ENCODE results near the gene BHLHE23.

The BHLHE23 gene

GRCh38 chr20:62995481-62995880 lies 11.3 kb downstream of the BHLHE23 start:
- DNase-seq (ENCODE audit: low read depth): no peak
- TF ChIP-seq, protein P1, sequence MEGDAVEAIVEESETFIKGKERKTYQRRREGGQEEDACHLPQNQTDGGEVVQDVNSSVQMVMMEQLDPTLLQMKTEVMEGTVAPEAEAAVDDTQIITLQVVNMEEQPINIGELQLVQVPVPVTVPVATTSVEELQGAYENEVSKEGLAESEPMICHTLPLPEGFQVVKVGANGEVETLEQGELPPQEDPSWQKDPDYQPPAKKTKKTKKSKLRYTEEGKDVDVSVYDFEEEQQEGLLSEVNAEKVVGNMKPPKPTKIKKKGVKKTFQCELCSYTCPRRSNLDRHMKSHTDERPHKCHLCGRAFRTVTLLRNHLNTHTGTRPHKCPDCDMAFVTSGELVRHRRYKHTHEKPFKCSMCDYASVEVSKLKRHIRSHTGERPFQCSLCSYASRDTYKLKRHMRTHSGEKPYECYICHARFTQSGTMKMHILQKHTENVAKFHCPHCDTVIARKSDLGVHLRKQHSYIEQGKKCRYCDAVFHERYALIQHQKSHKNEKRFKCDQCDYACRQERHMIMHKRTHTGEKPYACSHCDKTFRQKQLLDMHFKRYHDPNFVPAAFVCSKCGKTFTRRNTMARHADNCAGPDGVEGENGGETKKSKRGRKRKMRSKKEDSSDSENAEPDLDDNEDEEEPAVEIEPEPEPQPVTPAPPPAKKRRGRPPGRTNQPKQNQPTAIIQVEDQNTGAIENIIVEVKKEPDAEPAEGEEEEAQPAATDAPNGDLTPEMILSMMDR (conservative IDR thresholded peaks at IDR 0.05; ENCODE audit: low read length): no peak

DNA sequence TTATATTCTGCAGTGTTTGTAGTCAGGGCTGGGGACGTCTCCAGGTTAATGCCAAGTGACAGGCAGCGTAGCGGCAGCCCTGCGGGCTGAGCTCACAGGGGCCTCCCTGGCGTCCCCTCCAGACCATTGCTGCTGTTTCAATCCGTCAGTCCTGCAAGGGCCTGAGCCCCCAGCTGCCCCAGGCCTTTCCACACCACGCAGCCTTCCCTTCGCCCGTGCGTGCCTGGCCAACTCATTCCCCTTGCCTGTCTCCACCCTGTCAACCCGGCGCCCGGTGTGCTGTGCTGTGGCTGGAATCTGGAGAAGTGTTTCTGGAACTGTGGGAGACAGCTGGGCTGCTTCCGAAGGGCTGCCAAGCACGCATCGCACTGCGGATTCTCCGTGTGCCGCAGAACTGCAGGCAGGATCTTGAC lies 11.9 kb downstream of the BHLHE23 start:
- TF ChIP-seq, protein P1 (conservative IDR thresholded peaks at IDR 0.05; ENCODE audit: low read length): no peak
- no peak overlapping the region for H3K4me3 ChIP-seq (ENCODE audit: low read length)
- no peak for DNase-seq (ENCODE audit: low read depth)

More at GRCh38 chr20:62995481-62995880, 11.3 kb downstream of the BHLHE23 start:
- H3K4me3 ChIP-seq (ENCODE audit: low read length): no peak overlapping the region

DNA sequence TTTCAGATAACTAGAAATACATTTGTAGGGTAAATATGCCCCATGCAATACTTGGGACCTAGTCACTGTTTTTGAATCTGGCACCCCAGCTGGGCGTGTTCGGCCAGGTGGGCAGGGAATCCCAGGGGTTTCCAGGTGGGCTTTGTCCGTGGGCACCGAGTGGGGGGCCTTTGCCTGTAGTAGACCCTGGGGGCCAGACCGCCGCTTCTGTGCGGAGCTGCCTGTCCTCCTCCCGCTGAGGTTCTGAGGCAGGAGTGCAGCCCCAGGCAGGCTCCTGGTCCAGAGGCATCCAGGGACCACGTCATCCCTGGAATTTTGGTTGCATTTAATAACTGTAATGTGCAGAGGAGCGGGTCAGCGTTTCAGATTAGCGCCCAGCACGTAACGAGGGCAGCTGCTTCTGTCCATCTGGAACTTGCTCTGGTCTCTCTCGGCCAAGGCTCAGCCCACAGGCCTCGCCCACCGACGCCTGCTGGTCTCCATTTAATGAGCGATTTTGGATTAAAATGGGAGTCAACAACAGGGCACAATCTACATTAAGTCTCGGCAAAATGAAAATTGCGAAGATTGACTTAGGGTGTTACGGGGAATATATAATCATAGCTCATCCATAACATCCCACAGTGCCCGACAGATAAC lies 12.8 kb downstream of the BHLHE23 start:
- DNase-seq (ENCODE audit: low read depth): no peak

GRCh38 chr20:62991863-62992262 lies 14.9 kb downstream of the BHLHE23 start:
- no peak overlapping the region for H3K4me3 ChIP-seq (ENCODE audit: low read length)
- TF ChIP-seq, protein P1 (conservative IDR thresholded peaks at IDR 0.05; ENCODE audit: low read length): no peak
- DNase-seq (ENCODE audit: low read depth): no peak

More for the DNA sequence above, 12.8 kb downstream of the BHLHE23 start:
- H3K4me3 ChIP-seq (ENCODE audit: low read length): no peak overlapping the region
- TF ChIP-seq, protein P1 (conservative IDR thresholded peaks at IDR 0.05; ENCODE audit: low read length): no peak

DNA sequence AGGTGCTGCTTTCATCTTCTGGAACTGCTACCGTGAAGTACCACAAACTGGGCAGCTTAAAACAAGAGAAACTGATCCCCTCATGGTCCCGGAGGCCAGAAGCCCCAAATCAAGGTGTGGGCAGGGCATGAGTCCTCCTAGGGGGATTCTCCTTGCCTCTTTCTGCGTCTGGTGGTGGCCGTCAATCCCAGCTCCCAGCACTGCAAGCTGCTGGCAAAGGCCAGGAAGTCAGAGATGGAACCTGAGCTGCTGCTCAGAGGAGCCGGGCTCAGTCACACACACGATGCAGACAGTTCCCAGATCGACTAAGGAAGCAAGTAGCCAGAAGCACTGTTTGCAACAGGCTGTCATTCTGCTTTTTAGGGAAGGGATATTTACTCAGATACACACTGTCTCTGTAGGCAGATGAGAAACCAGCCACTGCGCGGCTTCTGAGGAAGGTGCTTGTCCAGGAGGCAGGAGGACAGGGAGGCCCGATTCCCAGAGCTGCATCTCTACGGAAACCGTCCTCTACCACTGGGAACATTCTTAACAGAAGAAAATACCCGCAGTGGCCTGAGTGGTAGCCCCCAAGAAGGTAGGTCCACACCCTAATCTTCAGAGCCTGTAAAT lies 15.5 kb downstream of the BHLHE23 start:
- no peak overlapping the region for H3K4me3 ChIP-seq (ENCODE audit: low read length)
- no peak for DNase-seq (ENCODE audit: low read depth)
- TF ChIP-seq, protein P1 (conservative IDR thresholded peaks at IDR 0.05; ENCODE audit: low read length): no peak

DNA sequence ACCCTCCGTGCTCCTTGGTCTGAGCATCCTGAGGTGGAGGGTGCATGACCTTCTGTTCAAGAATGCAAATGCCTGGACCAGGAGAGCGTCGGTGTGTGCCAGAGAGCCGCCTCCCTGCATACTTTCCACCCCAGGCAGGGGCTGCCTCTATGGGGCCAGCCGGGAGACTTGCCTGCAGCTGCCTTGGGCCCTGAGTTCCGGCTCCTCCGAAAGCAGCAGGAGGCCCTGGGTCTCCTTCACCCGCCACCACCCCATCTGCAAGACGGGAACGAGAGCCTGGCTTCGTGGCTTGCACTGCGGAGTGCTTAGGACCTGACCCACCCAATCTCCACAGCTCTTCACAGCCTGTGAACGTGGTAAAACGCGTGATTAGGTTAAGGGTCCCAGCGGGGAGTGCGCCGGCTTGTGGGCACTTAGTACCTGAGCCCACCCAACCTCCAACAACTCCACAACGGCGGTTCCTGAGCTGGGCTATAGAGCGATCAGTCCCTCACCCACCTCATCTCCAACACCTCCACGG lies 16.4 kb downstream of the BHLHE23 start:
- TF ChIP-seq, protein P1 (conservative IDR thresholded peaks at IDR 0.05; ENCODE audit: low read length): no peak

DNA sequence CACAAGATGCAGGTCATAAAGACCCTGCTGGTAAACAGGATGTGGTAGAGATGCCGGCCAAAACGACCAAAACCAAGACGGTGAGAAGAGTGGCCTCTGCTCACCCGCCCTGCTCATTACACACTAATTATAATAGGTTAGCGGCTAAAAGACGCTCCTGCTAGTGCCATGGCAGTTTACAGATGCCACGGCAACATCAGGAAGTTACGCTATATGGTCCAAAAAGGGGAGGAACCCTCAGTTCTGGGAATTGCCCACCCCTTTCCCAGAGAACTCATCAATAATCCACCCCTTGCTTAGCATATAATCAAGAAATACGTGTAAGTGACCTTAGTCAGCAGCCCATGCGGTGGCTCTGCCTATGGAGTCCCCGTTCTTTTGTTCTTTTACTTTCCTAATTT lies 17.6 kb downstream of the BHLHE23 start:
- TF ChIP-seq, protein P1 (conservative IDR thresholded peaks at IDR 0.05; ENCODE audit: low read length): no peak
- no peak for DNase-seq (ENCODE audit: low read depth)
- no peak overlapping the region for H3K4me3 ChIP-seq (ENCODE audit: low read length)

More for the DNA sequence above, 16.4 kb downstream of the BHLHE23 start:
- DNase-seq (ENCODE audit: low read depth): no peak
- H3K4me3 ChIP-seq (ENCODE audit: low read length): no peak overlapping the region

Measured in AG10803 (cell line).